ENCODE data around the gene TMTC1.
"Not testable (repeated sequence)": the region's sequence is repeated elsewhere in the genome, so short reads cannot be mapped to it uniquely, and the experiment has no call there.

TMTC1 gene

GRCh38 chr12:29634057-29634456 is 149.7 kb downstream of the TMTC1 start:
- Histone ChIP-seq H3K27ac (no peak overlapping the region), H3K4me2 (no peak overlapping the region)

GRCh38 chr12:29630164-29630563 is 153.6 kb downstream of the TMTC1 start:
- not testable (repeated sequence) for H3K36me3 ChIP-seq, H4K20me1 ChIP-seq, H3K9me3 ChIP-seq, H3K9ac ChIP-seq, H3K27me3 ChIP-seq, H3K4me1 ChIP-seq, H3K4me2 ChIP-seq, H3K4me3 ChIP-seq, H3K27ac ChIP-seq

More at GRCh38 chr12:29634057-29634456, 149.7 kb downstream of the TMTC1 start:
- no peak for TF ChIP-seq Cebpa-rat (IDR thresholded peaks at IDR 0.05)
- no peaks in the 10 kb centered on the region for H3K36me3 ChIP-seq
- H4K20me1 ChIP-seq = no peaks in the 10 kb centered on the region
- H3K4me1 ChIP-seq = no peaks in the 10 kb centered on the region
- no peak overlapping the region for H3K4me3 ChIP-seq
- H3K9me3 ChIP-seq = no peaks in the 10 kb centered on the region
- no peak overlapping the region for H3K9ac ChIP-seq
- no peaks in the 10 kb centered on the region for H3K27me3 ChIP-seq

GRCh38 chr12:29627221-29627620 is 156.5 kb downstream of the TMTC1 start:
- Histone ChIP-seq H3K27ac (no peak overlapping the region), H3K36me3 (no peaks in the 10 kb centered on the region), H3K9ac (no peak overlapping the region), H3K4me3 (no peak overlapping the region), H3K27me3 (no peaks in the 10 kb centered on the region), H3K9me3 (no peaks in the 10 kb centered on the region), H3K4me1 (no peaks in the 10 kb centered on the region), H4K20me1 (no peaks in the 10 kb centered on the region), H3K4me2 (no peak overlapping the region)
- TF ChIP-seq Cebpa-rat (IDR thresholded peaks at IDR 0.05) = no peak

- no peaks in the 10 kb centered on the region for H3K4me1 ChIP-seq
- no peak overlapping the region for H3K9ac ChIP-seq
- no peaks in the 10 kb centered on the region for H3K27me3 ChIP-seq
- H3K9me3 ChIP-seq = no peaks in the 10 kb centered on the region
- no peaks in the 10 kb centered on the region for H3K36me3 ChIP-seq
- no peaks in the 10 kb centered on the region for H4K20me1 ChIP-seq
- H3K4me3 ChIP-seq = no peak overlapping the region
- H3K4me2 ChIP-seq = no peak overlapping the region
- no peak overlapping the region for H3K27ac ChIP-seq
- no peak for TF ChIP-seq Cebpa-rat (IDR thresholded peaks at IDR 0.05)
These were observed 158.3 kb downstream of the TMTC1 start for GRCh38 chr12:29625359-29625953.

- H4K20me1 ChIP-seq = no peaks in the 10 kb centered on the region
- H3K27me3 ChIP-seq = no peaks in the 10 kb centered on the region
- no peak overlapping the region for H3K4me3 ChIP-seq
- no peaks in the 10 kb centered on the region for H3K36me3 ChIP-seq
- no peaks in the 10 kb centered on the region for H3K9me3 ChIP-seq
- H3K4me1 ChIP-seq = no peaks in the 10 kb centered on the region
- no peak overlapping the region for H3K9ac ChIP-seq
- no peak for TF ChIP-seq Cebpa-rat (IDR thresholded peaks at IDR 0.05)
- H3K4me2 ChIP-seq = no peak overlapping the region
- H3K27ac ChIP-seq = no peak overlapping the region
These were observed 161.5 kb downstream of the TMTC1 start for GRCh38 chr12:29622251-29622650.

GRCh38 chr12:29620030-29620429 is 163.7 kb downstream of the TMTC1 start:
- Histone ChIP-seq H3K4me2 (no peak overlapping the region), H3K9me3 (no peaks in the 10 kb centered on the region), H4K20me1 (no peaks in the 10 kb centered on the region), H3K4me3 (no peak overlapping the region), H3K4me1 (no peaks in the 10 kb centered on the region), H3K36me3 (no peaks in the 10 kb centered on the region), H3K27me3 (no peaks in the 10 kb centered on the region), H3K9ac (no peak overlapping the region), H3K27ac (no peak overlapping the region)
- TF ChIP-seq Cebpa-rat (IDR thresholded peaks at IDR 0.05) = no peak

- Histone ChIP-seq H3K4me3 (no peak overlapping the region), H4K20me1 (no peaks in the 10 kb centered on the region), H3K36me3 (no peaks in the 10 kb centered on the region), H3K9ac (no peak overlapping the region), H3K9me3 (no peaks in the 10 kb centered on the region), H3K27ac (no peak overlapping the region), H3K4me2 (no peak overlapping the region), H3K4me1 (no peaks in the 10 kb centered on the region), H3K27me3 (no peaks in the 10 kb centered on the region)
- no peak for TF ChIP-seq Cebpa-rat (IDR thresholded peaks at IDR 0.05)
These were observed 166.3 kb downstream of the TMTC1 start for GRCh38 chr12:29617407-29617803.

- H3K27me3 ChIP-seq = no peaks in the 10 kb centered on the region
- no peaks in the 10 kb centered on the region for H4K20me1 ChIP-seq
- H3K4me3 ChIP-seq = no peak overlapping the region
- H3K4me2 ChIP-seq = no peak overlapping the region
- H3K36me3 ChIP-seq = no peaks in the 10 kb centered on the region
- no peaks in the 10 kb centered on the region for H3K4me1 ChIP-seq
- no peak overlapping the region for H3K27ac ChIP-seq
- no peak for TF ChIP-seq Cebpa-rat (IDR thresholded peaks at IDR 0.05)
- no peaks in the 10 kb centered on the region for H3K9me3 ChIP-seq
- no peak overlapping the region for H3K9ac ChIP-seq
These were observed 166.9 kb downstream of the TMTC1 start for GRCh38 chr12:29616664-29617406.

GRCh38 chr12:29614694-29615325 is 168.9 kb downstream of the TMTC1 start:
- no peak overlapping the region for H3K9ac ChIP-seq
- H3K27ac ChIP-seq = no peak overlapping the region
- no peaks in the 10 kb centered on the region for H3K36me3 ChIP-seq
- no peaks in the 10 kb centered on the region for H3K4me1 ChIP-seq
- H3K4me3 ChIP-seq = no peak overlapping the region
- H4K20me1 ChIP-seq = no peaks in the 10 kb centered on the region
- no peak overlapping the region for H3K4me2 ChIP-seq
- H3K27me3 ChIP-seq = no peaks in the 10 kb centered on the region
- no peak for TF ChIP-seq Cebpa-rat (IDR thresholded peaks at IDR 0.05)
- H3K9me3 ChIP-seq = no peaks in the 10 kb centered on the region

- Histone ChIP-seq H3K27me3 (no peaks in the 10 kb centered on the region), H3K36me3 (no peaks in the 10 kb centered on the region), H3K9me3 (no peaks in the 10 kb centered on the region), H3K27ac (no peak overlapping the region), H4K20me1 (no peaks in the 10 kb centered on the region), H3K4me1 (no peaks in the 10 kb centered on the region), H3K4me2 (no peak overlapping the region), H3K4me3 (no peak overlapping the region), H3K9ac (no peak overlapping the region)
- TF ChIP-seq Cebpa-rat (IDR thresholded peaks at IDR 0.05) = no peak
These were observed 170.8 kb downstream of the TMTC1 start for GRCh38 chr12:29612912-29613311.
